H9 (cell line): ENCODE results near the gene DUOXA2. TPM values are rescaled to one million over a fixed set of nuclear protein-coding genes. Genes with fewer than 3 reads are reported as not detected.

ENCODE experiments used
- DNase-seq: peaks from one replicate; pipeline ENCODE4 v3.0.0-alpha.2; 2017
- H2AFZ ChIP-seq: one replicate; pipeline ENCODE4 v1.6.1; 2013; ENCODE audit warnings: mild to moderate bottlenecking, low read length, control low read depth, moderate library complexity
- H2AK5ac ChIP-seq: 2 replicates; pipeline ENCODE4 v1.6.1; 2013; ENCODE audit warnings: low read length, control low read depth, mixed read lengths; ENCODE audit not compliant: insufficient read length
- H2BK120ac ChIP-seq: one replicate; pipeline ENCODE4 v1.6.1; 2013; ENCODE audit warnings: low read depth, mild to moderate bottlenecking, low read length, control low read depth, inconsistent platforms; ENCODE audit not compliant: poor library complexity, severe bottlenecking
- H2BK12ac ChIP-seq: 2 replicates; pipeline ENCODE4 v1.6.1; 2013; ENCODE audit warnings: low read length, control low read depth, mixed read lengths, low read depth; ENCODE audit not compliant: insufficient read length
- H2BK15ac ChIP-seq: 2 replicates; pipeline ENCODE4 v1.6.1; 2013; ENCODE audit warnings: low read depth, low read length, control low read depth
- H2BK20ac ChIP-seq: one replicate; pipeline ENCODE4 v1.6.1; 2013; ENCODE audit warnings: low read depth, mild to moderate bottlenecking, low read length, control low read depth, inconsistent platforms; ENCODE audit not compliant: poor library complexity, severe bottlenecking
- H2BK5ac ChIP-seq: 2 replicates; pipeline ENCODE4 v1.6.1; 2013; ENCODE audit warnings: low read length, control low read depth, mixed read lengths; ENCODE audit not compliant: insufficient read length
- H3K14ac ChIP-seq: 2 replicates; pipeline ENCODE4 v1.6.1; 2013; ENCODE audit warnings: low read length, control low read depth; ENCODE audit not compliant: insufficient read depth
- H3K18ac ChIP-seq: 2 replicates; pipeline ENCODE4 v1.6.1; 2013; ENCODE audit warnings: low read depth, mild to moderate bottlenecking, mixed read lengths, low read length, control low read depth; ENCODE audit not compliant: insufficient read length
- H3K23ac ChIP-seq: 2 replicates; pipeline ENCODE4 v1.6.1; 2013; ENCODE audit warnings: low read length, control low read depth, mixed read lengths, low read depth; ENCODE audit not compliant: insufficient read length
- H3K23me2 ChIP-seq: 2 replicates; pipeline ENCODE4 v1.6.1; 2013; ENCODE audit warnings: low read depth, mild to moderate bottlenecking, mixed read lengths, low read length, control low read depth; ENCODE audit not compliant: insufficient read length, poor library complexity, severe bottlenecking
- H3K27ac ChIP-seq: 2 replicates; pipeline ENCODE4 v1.5.1; 2013; ENCODE audit warnings: low read length, control low read depth, mixed read lengths, low read depth; ENCODE audit not compliant: insufficient read length
- H3K27me3 ChIP-seq: 2 replicates; pipeline ENCODE4 v1.6.1; 2013; ENCODE audit warnings: low read length, control low read depth, inconsistent platforms; ENCODE audit not compliant: insufficient read depth
- H3K4ac ChIP-seq: 2 replicates; pipeline ENCODE4 v1.6.1; 2013; ENCODE audit warnings: low read depth, mild to moderate bottlenecking, control low read depth, inconsistent platforms, low read length, moderate library complexity
- H3K4me1 ChIP-seq: 2 replicates; pipeline ENCODE4 v1.6.1; 2013; ENCODE audit warnings: low read length, control low read depth, inconsistent platforms; ENCODE audit not compliant: insufficient read depth
- H3K4me2 ChIP-seq: 2 replicates; pipeline ENCODE4 v1.6.1; 2013; ENCODE audit warnings: low read length, control low read depth, mixed read lengths; ENCODE audit not compliant: insufficient read length, insufficient read depth
- H3K56ac ChIP-seq: 2 replicates; pipeline ENCODE4 v1.6.1; 2013; ENCODE audit warnings: low read depth, mild to moderate bottlenecking, mixed read lengths, low read length, control low read depth; ENCODE audit not compliant: insufficient read length
- H3K79me1 ChIP-seq: 2 replicates; pipeline ENCODE4 v1.6.1; 2013; ENCODE audit warnings: low read depth, mild to moderate bottlenecking, moderate library complexity, low read length, control low read depth, inconsistent platforms; ENCODE audit not compliant: insufficient read depth, poor library complexity, severe bottlenecking
- H3K79me2 ChIP-seq: 2 replicates; pipeline ENCODE4 v1.6.1; 2013; ENCODE audit warnings: low read length, control low read depth, inconsistent platforms; ENCODE audit not compliant: insufficient read depth
- H3K9ac ChIP-seq: 2 replicates; pipeline ENCODE4 v1.6.1; 2013; ENCODE audit warnings: low read length, control low read depth, mixed read lengths; ENCODE audit not compliant: insufficient read length; ENCODE audit errors: extremely low read depth
- H3K9me3 ChIP-seq: one replicate; pipeline ENCODE4 v1.6.1; 2013; ENCODE audit warnings: low read depth, low read length, inconsistent platforms; ENCODE audit not compliant: control insufficient read depth
- H3T11ph ChIP-seq: one replicate; pipeline ENCODE4 v1.6.1; 2013; ENCODE audit warnings: mild to moderate bottlenecking, low read length, control low read depth, inconsistent platforms
- H4K20me1 ChIP-seq: one replicate; pipeline ENCODE4 v1.6.1; 2013; ENCODE audit not compliant: control insufficient read depth, insufficient read length, insufficient read depth
- H4K5ac ChIP-seq: 2 replicates; pipeline ENCODE4 v1.6.1; 2013; ENCODE audit warnings: low read depth, mild to moderate bottlenecking, mixed read lengths, low read length, control low read depth; ENCODE audit not compliant: insufficient read length
- H4K8ac ChIP-seq: replicated peaks from 2 replicates; pipeline ENCODE4 v1.6.1; 2013; ENCODE audit warnings: low read length, control low read depth, mixed read lengths, low read depth; ENCODE audit not compliant: insufficient read length
- H4K91ac ChIP-seq: 2 replicates; pipeline ENCODE4 v1.6.1; 2013; ENCODE audit warnings: low read depth, mild to moderate bottlenecking, moderate library complexity, mixed read lengths, low read length, control low read depth; ENCODE audit not compliant: insufficient read length
- H3K27ac Mint-ChIP-seq, 3 experiments: 2 replicates in 2 of 3; 3 replicates in 1 of 3; pipeline ENCODE4 v1.8.0; 2020 to 2021; ENCODE audit warnings: mixed read lengths in 3 of 3, mild to moderate bottlenecking in 1 of 3, moderate library complexity in 1 of 3
- H3K27me3 Mint-ChIP-seq: 2 replicates; pipeline ENCODE4 v1.8.0; 2021; ENCODE audit warnings: low read depth, mild to moderate bottlenecking, moderate library complexity, mixed read lengths
- H3K36me3 Mint-ChIP-seq, 3 experiments: 2 replicates in 2 of 3; 3 replicates in 1 of 3; pipeline ENCODE4 v1.8.0; 2020 to 2021; ENCODE audit warnings: low read depth in 3 of 3, mixed read lengths in 3 of 3; ENCODE audit not compliant: insufficient read depth in 1 of 3
- H3K4me1 Mint-ChIP-seq, 2 experiments: 2 replicates each; pipeline ENCODE4 v1.8.0; 2020; ENCODE audit warnings: mixed read lengths in 2 of 2
- H3K4me3 Mint-ChIP-seq, 2 experiments: 2 replicates in 1 of 2; 3 replicates in 1 of 2; pipeline ENCODE4 v1.8.0; 2020 to 2021; ENCODE audit warnings: mild to moderate bottlenecking in 2 of 2, mixed read lengths in 2 of 2, moderate library complexity in 1 of 2
- H3K9me3 Mint-ChIP-seq, 2 experiments: 2 replicates in 1 of 2; 3 replicates in 1 of 2; pipeline ENCODE4 v1.8.0; 2020; ENCODE audit warnings: mild to moderate bottlenecking in 2 of 2, mixed read lengths in 2 of 2, moderate library complexity in 1 of 2
- WGBS: extraction: QIAGEN DNeasy Blood & Tissue Kit; methylation state at CpG from one replicate; pipeline ENCODE4 v1.1.7; 2013; ENCODE audit warnings: missing lambda C conversion rate, low lambda C conversion rate, mixed read lengths; ENCODE audit not compliant: insufficient read length; ENCODE audit errors: extremely low coverage; 5-methylcytosine and 5-hydroxymethylcytosine counted together
- total RNA-seq: library from RNA; stranded (reverse); gene quantifications from 2 replicates; pipeline ENCODE4 v1.2.1, GENCODE V29; 2021
- TF ChIP-seq, protein P1 (sequence below): fragments of 200-600 bp; sonication (generic); conservative IDR thresholded peaks from 3 replicates; pipeline ENCODE4 v1.8.0; 2021; ENCODE audit warnings: antibody characterized with exemption, mild to moderate bottlenecking

DUOXA2 gene
- total RNA-seq, 1 experiment from 2014 or later: not detected

DNA sequence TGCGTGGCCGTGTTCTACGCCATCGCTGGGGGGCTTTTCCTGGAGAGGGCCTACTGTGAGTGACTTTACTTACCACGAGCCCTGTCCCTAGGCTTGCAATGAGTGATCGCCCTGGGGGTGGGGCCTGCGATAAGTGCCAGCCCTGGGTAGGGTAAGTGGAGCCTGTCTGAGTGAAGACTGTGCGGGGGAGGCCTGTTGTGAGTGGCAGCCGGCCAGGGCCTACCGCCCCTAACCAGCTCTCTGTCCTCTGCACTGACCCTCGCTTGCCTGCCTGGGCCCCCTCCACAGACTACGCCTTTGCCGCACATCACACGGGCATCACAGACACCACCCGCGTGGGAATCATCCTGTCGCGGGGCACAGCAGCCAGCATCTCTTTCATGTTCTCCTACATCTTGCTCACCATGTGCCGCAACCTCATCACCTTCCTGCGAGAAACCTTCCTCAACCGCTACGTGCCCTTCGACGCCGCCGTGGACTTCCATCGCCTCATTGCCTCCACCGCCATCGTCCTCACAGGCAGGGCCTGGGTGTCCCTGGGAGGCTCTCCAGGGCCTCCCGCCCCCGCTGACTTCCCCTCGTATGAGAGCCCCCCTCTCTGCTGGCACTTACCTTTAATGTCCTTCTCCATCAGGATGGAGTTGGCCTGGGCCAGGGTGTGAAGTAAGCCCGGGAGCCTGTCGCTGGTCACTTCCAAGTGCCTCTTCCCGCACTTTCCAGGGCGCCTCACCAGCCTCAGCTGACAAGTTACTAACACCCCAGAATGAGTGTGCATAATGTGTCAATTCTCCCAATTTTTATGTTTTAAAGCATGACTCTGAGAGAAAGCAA, 38.1 kb downstream of the DUOXA2 start:
- Histone ChIP-seq H2BK5ac (no peak overlapping the region), H2AFZ (no peak overlapping the region), H3K79me1 (no peaks in the 10 kb centered on the region), H3K9ac (no peak overlapping the region), H2BK20ac (no peak overlapping the region), H2BK120ac (no peak overlapping the region), H3K23ac (no peak overlapping the region), H4K91ac (no peak overlapping the region), H3K27me3 (no peaks in the 10 kb centered on the region), H2BK12ac (no peak overlapping the region), H3K14ac (no peak overlapping the region; the same call in 1 of the 2 replicates), H3K4me2 (no peak overlapping the region), H3K18ac (no peak overlapping the region), H4K8ac (no peak overlapping the region), H3K27ac (no peak overlapping the region), H4K5ac (no peak overlapping the region), H3K79me2 (no peaks in the 10 kb centered on the region), H2AK5ac (no peak overlapping the region), H3K4me1 (no peaks in the 10 kb centered on the region), H3K9me3 (no peaks in the 10 kb centered on the region), H4K20me1 (no peaks in the 10 kb centered on the region), H2BK15ac (no peak overlapping the region), H3K4ac (no peak overlapping the region), H3T11ph (no peak overlapping the region), H3K23me2 (no peaks in the 10 kb centered on the region), H3K56ac (no peak overlapping the region)
- no CpG with 5 or more reads among the region's 36 CpGs for WGBS
- no peaks in the 10 kb centered on the region for H3K36me3 Mint-ChIP-seq
- no peak for DNase-seq
- H3K4me3 Mint-ChIP-seq: no peak overlapping the region; a peak in 1 of 5 replicates
- no peaks in the 10 kb centered on the region for H3K9me3 Mint-ChIP-seq
- H3K27ac Mint-ChIP-seq: no peak overlapping the region
- TF ChIP-seq, protein P1, sequence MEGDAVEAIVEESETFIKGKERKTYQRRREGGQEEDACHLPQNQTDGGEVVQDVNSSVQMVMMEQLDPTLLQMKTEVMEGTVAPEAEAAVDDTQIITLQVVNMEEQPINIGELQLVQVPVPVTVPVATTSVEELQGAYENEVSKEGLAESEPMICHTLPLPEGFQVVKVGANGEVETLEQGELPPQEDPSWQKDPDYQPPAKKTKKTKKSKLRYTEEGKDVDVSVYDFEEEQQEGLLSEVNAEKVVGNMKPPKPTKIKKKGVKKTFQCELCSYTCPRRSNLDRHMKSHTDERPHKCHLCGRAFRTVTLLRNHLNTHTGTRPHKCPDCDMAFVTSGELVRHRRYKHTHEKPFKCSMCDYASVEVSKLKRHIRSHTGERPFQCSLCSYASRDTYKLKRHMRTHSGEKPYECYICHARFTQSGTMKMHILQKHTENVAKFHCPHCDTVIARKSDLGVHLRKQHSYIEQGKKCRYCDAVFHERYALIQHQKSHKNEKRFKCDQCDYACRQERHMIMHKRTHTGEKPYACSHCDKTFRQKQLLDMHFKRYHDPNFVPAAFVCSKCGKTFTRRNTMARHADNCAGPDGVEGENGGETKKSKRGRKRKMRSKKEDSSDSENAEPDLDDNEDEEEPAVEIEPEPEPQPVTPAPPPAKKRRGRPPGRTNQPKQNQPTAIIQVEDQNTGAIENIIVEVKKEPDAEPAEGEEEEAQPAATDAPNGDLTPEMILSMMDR: no peak
- peaks cover 12 to 13% of the 10 kb centered on the region in 2 experiments for H3K4me1 Mint-ChIP-seq
- peaks cover 18% of the 10 kb centered on the region for H3K27me3 Mint-ChIP-seq
